ENCODE measurements around the gene TRAF3IP1.

DNA sequence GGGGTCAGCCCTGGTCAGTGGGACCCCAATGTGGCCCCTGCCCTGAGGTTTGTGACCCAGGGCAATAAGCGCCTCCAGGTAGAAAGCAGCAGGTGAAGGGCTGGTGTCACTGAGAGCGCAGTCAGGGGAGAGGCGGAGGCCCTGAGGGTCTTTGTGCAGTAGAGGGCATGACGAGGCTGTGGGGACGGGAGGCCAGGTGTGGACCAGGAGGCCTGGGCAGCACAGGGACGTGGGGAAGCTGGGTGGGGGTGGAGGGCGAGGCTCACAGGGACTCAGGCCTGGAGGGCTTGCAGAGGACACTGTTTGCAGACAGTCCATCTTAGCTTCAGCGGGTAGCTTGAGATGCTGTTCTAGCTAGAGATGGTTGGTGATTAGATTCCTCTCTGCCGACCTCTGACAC lies 32.0 kb downstream of the TRAF3IP1 start:
- TF ChIP-seq, protein P1, sequence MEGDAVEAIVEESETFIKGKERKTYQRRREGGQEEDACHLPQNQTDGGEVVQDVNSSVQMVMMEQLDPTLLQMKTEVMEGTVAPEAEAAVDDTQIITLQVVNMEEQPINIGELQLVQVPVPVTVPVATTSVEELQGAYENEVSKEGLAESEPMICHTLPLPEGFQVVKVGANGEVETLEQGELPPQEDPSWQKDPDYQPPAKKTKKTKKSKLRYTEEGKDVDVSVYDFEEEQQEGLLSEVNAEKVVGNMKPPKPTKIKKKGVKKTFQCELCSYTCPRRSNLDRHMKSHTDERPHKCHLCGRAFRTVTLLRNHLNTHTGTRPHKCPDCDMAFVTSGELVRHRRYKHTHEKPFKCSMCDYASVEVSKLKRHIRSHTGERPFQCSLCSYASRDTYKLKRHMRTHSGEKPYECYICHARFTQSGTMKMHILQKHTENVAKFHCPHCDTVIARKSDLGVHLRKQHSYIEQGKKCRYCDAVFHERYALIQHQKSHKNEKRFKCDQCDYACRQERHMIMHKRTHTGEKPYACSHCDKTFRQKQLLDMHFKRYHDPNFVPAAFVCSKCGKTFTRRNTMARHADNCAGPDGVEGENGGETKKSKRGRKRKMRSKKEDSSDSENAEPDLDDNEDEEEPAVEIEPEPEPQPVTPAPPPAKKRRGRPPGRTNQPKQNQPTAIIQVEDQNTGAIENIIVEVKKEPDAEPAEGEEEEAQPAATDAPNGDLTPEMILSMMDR (IDR thresholded peaks at IDR 0.05), result no peak
- TF ChIP-seq POLR2A (IDR thresholded peaks at IDR 0.05), result no peak

Data from uterus (tissue), 2 donors.